Measurements from ENCODE around the gene BPIFB2.

- TF ChIP-seq POLR2A (IDR thresholded peaks at IDR 0.05) (no peak), CTCF (IDR thresholded peaks at IDR 0.05) (no peak)
These were observed 1.1 kb downstream of the BPIFB2 start for GRCh38 chr20:33008336-33009213.
